ENCODE data around the gene CD300E. TPM values are rescaled to one million over a fixed set of nuclear protein-coding genes. Genes with fewer than 3 reads are reported as not detected.

The CD300E gene
- total RNA-seq, 1 experiment from 2014 or later, result not detected

DNA sequence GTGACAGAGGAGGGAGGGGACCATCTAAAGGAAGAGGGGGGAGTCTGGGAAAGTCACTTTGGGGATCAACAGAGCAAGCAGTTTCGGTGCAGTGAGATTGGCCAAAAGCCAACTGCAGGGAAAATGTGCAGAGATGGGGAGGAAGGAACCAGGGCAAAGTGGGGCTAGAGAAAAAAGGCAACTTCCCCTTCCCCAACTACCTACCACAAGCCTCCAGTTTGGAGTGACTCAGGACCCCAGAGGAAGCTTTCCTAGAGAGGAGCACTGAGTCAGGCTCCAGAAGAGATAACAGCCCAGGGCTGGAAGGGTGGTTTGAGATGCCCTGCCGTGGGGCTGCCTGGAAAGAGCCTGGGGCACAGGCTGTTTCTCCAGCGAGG lies 24.5 kb downstream of the CD300E start:
- CTCF ChIA-PET, result interaction anchor here (1.2 kb wide), 1 partner anchor 220 kb away, joined by 4 read pairs; no protein-coding TSS in a partner anchor
- no peak overlapping the region for H3K27ac ChIP-seq (ENCODE audit: low read depth, low read length)
- no peaks in the 10 kb centered on the region for H3K9me2 ChIP-seq (ENCODE audit: insufficient read depth)
- POLR2A ChIA-PET, result no interaction called here
- H3K4me1 ChIP-seq (ENCODE audit: control insufficient read depth in 1 of 2, insufficient read depth in 2 of 2, low read length in 2 of 2), result no peaks in the 10 kb centered on the region
- H3K4me2 ChIP-seq (ENCODE audit: low read length), result no peak overlapping the region
- DNase-seq (ENCODE audit: low read depth, low spot score) (no peak), ATAC-seq (no peak)
- H2AFZ ChIP-seq (ENCODE audit: low read depth, low read length, poor library complexity, severe bottlenecking), result no peak overlapping the region
- H3K4me3 ChIP-seq (replicated peaks in 1 of 2; ENCODE audit: low read depth in 1 of 2, low read length in 2 of 2), result no peak overlapping the region
- BruUV-seq (replicated peaks), result no TSS peak
- RAD21 ChIA-PET (ENCODE audit: low non-redundant PET in 1 of 2, low total read pairs in 2 of 2, uncharacterized antibody in 2 of 2, unreplicated experiment in 2 of 2), result no interaction called here
- no peaks in the 10 kb centered on the region for H4K20me1 ChIP-seq (ENCODE audit: insufficient read depth)
- H3K27me3 ChIP-seq (ENCODE audit: insufficient read depth, low read length), result peaks cover 78% of the 10 kb centered on the region
- no peaks in the 10 kb centered on the region for H3K36me3 ChIP-seq (ENCODE audit: control insufficient read depth in 1 of 2, insufficient read depth in 2 of 2, low read length in 2 of 2)
- intact Hi-C loops (cut with micrococcal nuclease), result no loop called here
- H3K9ac ChIP-seq (ENCODE audit: low read length), result no peak overlapping the region
- no peaks in the 10 kb centered on the region for H3K9me3 ChIP-seq (ENCODE audit: control insufficient read depth in 1 of 2, insufficient read depth in 1 of 2, low read depth in 1 of 2, low read length in 2 of 2)
- TF ChIP-seq CEBPB (IDR thresholded peaks at IDR 0.05; ENCODE audit: low read depth) (no peak), TCF7L2 (IDR thresholded peaks at IDR 0.05; ENCODE audit: borderline replicate concordance, extremely low read depth, insufficient read depth, insufficient read length) (no peak), SRF (IDR thresholded peaks at IDR 0.05; ENCODE audit: low read depth) (no peak), ELF1 (IDR thresholded peaks at IDR 0.05; ENCODE audit: borderline replicate concordance, low read depth) (no peak), ZFX (IDR thresholded peaks at IDR 0.05) (no peak), POLR2AphosphoS5 (IDR thresholded peaks at IDR 0.05; ENCODE audit: low read depth, low read length) (no peak), SIN3A (IDR thresholded peaks at IDR 0.05; ENCODE audit: low read depth) (no peak), ZNF274 (IDR thresholded peaks at IDR 0.05; ENCODE audit: low read depth, low read length) (no peak), SP1 (IDR thresholded peaks at IDR 0.05; ENCODE audit: low read depth) (no peak), FOSL1 (IDR thresholded peaks at IDR 0.05; ENCODE audit: low read depth) (no peak)
- TF ChIP-seq, protein P1, sequence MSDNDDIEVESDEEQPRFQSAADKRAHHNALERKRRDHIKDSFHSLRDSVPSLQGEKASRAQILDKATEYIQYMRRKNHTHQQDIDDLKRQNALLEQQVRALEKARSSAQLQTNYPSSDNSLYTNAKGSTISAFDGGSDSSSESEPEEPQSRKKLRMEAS (IDR thresholded peaks at IDR 0.05), result no peak
- TF ChIP-seq, protein P2, sequence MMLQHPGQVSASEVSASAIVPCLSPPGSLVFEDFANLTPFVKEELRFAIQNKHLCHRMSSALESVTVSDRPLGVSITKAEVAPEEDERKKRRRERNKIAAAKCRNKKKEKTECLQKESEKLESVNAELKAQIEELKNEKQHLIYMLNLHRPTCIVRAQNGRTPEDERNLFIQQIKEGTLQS (IDR thresholded peaks at IDR 0.05), result no peak
- TF ChIP-seq, protein P3, sequence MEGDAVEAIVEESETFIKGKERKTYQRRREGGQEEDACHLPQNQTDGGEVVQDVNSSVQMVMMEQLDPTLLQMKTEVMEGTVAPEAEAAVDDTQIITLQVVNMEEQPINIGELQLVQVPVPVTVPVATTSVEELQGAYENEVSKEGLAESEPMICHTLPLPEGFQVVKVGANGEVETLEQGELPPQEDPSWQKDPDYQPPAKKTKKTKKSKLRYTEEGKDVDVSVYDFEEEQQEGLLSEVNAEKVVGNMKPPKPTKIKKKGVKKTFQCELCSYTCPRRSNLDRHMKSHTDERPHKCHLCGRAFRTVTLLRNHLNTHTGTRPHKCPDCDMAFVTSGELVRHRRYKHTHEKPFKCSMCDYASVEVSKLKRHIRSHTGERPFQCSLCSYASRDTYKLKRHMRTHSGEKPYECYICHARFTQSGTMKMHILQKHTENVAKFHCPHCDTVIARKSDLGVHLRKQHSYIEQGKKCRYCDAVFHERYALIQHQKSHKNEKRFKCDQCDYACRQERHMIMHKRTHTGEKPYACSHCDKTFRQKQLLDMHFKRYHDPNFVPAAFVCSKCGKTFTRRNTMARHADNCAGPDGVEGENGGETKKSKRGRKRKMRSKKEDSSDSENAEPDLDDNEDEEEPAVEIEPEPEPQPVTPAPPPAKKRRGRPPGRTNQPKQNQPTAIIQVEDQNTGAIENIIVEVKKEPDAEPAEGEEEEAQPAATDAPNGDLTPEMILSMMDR (IDR thresholded peaks at IDR 0.05 in 2 of 3, conservative IDR thresholded peaks at IDR 0.05 in 1 of 3; ENCODE audit: borderline replicate concordance in 1 of 3, insufficient read depth in 1 of 3, low read depth in 2 of 3, low read length in 2 of 3), result no peak
- H3K79me2 ChIP-seq (ENCODE audit: insufficient read depth, low read length), result no peaks in the 10 kb centered on the region

Data from HCT116 (cell line).